Myocyte (in vitro differentiated cells): ENCODE measurements around the gene VAMP3. TPM values are rescaled to one million over a fixed set of nuclear protein-coding genes. Genes with fewer than 3 reads are reported as not detected.

Source experiments
- DNase-seq: peaks from one replicate; pipeline ENCODE4 v3.0.0-alpha.2; 2012; ENCODE audit warnings: low read depth
- total RNA-seq: library from RNA; depleted of rRNA; stranded (reverse); fragments of >200 nt; gene quantifications from 2 replicates; pipeline ENCODE4 v1.2.3, GENCODE V29; 2014

The VAMP3 gene
- total RNA-seq, 1 donor from 2014 or later, result 137 TPM

- peak; percentile 57 for DNase-seq
These were observed 39.3 kb downstream of the VAMP3 start for GRCh38 chr1:7810395-7810794.

GRCh38 chr1:7811476-7811875 lies 40.4 kb downstream of the VAMP3 start:
- no peak for DNase-seq

- no peak for DNase-seq
These were observed 42.7 kb downstream of the VAMP3 start for GRCh38 chr1:7813677-7814373.

- DNase-seq, result no peak
These were observed 50.2 kb downstream of the VAMP3 start for GRCh38 chr1:7821282-7821681.

- DNase-seq, result no peak
These were observed 53.6 kb downstream of the VAMP3 start for GRCh38 chr1:7824701-7825100.

- no peak for DNase-seq
These were observed 55.3 kb downstream of the VAMP3 start for GRCh38 chr1:7826363-7826762.

- DNase-seq, result no peak
These were observed 56.2 kb downstream of the VAMP3 start for GRCh38 chr1:7827126-7827955.

Other genes starting within 250 kb of the VAMP3 start
- 7.2 and 9.0 TPM in 2 replicates for gene PER3, start 13.0 kb downstream of the VAMP3 start, total RNA-seq
- gene UTS2, start 81.8 kb downstream of the VAMP3 start, total RNA-seq, result not detected in 2 replicates
- gene TNFRSF9, start 169.5 kb downstream of the VAMP3 start, total RNA-seq, result 0.05 TPM in 1 of 2 replicates, not detected in the other
- 291 and 310 TPM in 2 replicates for gene PARK7, start 190.4 kb downstream of the VAMP3 start, total RNA-seq